HFFc6 (cell line): ENCODE results near the gene CRTC3. TPM values are rescaled to one million over a fixed set of nuclear protein-coding genes. Genes with fewer than 3 reads are reported as not detected.
"Not testable (repeated sequence)": the region's sequence is repeated elsewhere in the genome, so short reads cannot be mapped to it uniquely, and the experiment has no call there.

Experiments
- DNase-seq: peaks from one replicate; pipeline ENCODE4 v3.0.0-alpha.2; 2018
- H3K27ac Mint-ChIP-seq: 2 replicates; pipeline ENCODE4 v1.8.0; 2020; ENCODE audit warnings: mild to moderate bottlenecking, mixed read lengths
- H3K27me3 Mint-ChIP-seq: 2 replicates; pipeline ENCODE4 v1.8.0; 2021; ENCODE audit warnings: mild to moderate bottlenecking, moderate library complexity, mixed read lengths; ENCODE audit not compliant: insufficient read depth
- H3K36me3 Mint-ChIP-seq: 2 replicates; pipeline ENCODE4 v1.8.0; 2021; ENCODE audit warnings: low read depth, mixed read lengths
- H3K4me1 Mint-ChIP-seq: 2 replicates; pipeline ENCODE4 v1.8.0; 2020; ENCODE audit warnings: low read depth, mixed read lengths
- H3K4me3 Mint-ChIP-seq: 2 replicates; pipeline ENCODE4 v1.8.0; 2020; ENCODE audit warnings: mild to moderate bottlenecking, moderate library complexity, mixed read lengths
- H3K9me3 Mint-ChIP-seq: 2 replicates; pipeline ENCODE4 v1.8.0; 2020; ENCODE audit warnings: mild to moderate bottlenecking, mixed read lengths
- total RNA-seq, 6 experiments: library from RNA; stranded (reverse); fragmentation: NEBNext Ultra II Directional; extraction: Animal tissue kit (Norgen Biotek cat#: 25700); gene quantifications; 2 replicates in 1 of 6; 3 replicates in 5 of 6; pipeline ENCODE4 v1.2.3, GENCODE V29; 2021
- TF ChIP-seq, protein P1 (sequence below): fragments of 200-600 bp; sonication (generic); IDR thresholded peaks from 2 replicates; pipeline ENCODE4 v1.5.0; 2021; ENCODE audit warnings: antibody characterized with exemption, mild to moderate bottlenecking

Gene CRTC3
- total RNA-seq, 6 experiments from 2014 or later, result 21.5 to 24.3 (median 23.5) TPM

DNA sequence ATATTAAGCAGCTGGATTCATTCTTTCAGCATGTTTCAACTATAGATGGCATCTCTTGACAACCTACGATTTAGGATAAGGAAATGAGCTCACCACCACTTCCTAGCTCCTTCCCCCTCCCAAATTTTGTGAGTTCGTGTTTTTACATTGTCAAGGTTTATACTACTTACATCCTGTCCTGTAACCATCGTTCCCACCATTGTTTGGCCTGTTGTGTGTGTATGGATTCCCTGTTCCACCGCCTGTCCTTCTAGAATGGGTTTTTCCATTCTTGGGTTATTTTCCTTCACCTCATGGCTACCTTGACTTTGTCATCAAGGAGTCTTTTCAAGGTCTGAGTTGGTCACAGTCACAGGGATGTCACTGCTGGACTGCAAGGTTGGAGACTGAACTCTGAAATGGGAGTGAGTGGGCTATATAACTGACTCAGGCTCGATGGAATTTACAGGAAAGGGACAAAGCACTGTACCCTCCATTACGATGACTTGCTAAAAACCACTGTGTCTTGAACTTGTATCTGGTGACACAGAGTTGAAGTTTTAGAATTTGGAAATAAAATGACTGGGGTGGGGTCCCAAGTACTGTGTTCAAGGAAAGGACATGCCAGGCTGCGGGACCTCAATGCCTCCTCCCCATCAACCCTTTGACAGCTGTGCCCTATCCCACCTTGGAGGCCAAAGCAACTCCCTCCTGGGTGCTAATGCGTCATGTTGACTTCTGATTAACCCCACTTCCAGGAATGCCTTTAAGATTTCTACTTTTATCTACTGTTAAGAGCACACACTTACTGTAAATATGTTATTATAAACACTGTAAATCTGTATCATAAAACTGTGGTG lies 120.6 kb downstream of the CRTC3 start:
- Mint-ChIP-seq H3K4me1 (peaks cover 25% of the 10 kb centered on the region), H3K9me3 (no peaks in the 10 kb centered on the region), H3K27me3 (peaks cover 2% of the 10 kb centered on the region; the same call in 1 of the 2 replicates), H3K36me3 (no peaks in the 10 kb centered on the region), H3K27ac (peak overlapping the region; percentile 77), H3K4me3 (peak overlapping the region; percentile 41; the same call in 1 of the 2 replicates)
- TF ChIP-seq, protein P1, sequence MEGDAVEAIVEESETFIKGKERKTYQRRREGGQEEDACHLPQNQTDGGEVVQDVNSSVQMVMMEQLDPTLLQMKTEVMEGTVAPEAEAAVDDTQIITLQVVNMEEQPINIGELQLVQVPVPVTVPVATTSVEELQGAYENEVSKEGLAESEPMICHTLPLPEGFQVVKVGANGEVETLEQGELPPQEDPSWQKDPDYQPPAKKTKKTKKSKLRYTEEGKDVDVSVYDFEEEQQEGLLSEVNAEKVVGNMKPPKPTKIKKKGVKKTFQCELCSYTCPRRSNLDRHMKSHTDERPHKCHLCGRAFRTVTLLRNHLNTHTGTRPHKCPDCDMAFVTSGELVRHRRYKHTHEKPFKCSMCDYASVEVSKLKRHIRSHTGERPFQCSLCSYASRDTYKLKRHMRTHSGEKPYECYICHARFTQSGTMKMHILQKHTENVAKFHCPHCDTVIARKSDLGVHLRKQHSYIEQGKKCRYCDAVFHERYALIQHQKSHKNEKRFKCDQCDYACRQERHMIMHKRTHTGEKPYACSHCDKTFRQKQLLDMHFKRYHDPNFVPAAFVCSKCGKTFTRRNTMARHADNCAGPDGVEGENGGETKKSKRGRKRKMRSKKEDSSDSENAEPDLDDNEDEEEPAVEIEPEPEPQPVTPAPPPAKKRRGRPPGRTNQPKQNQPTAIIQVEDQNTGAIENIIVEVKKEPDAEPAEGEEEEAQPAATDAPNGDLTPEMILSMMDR, result no peak
- DNase-seq, result peak; percentile 15

DNA sequence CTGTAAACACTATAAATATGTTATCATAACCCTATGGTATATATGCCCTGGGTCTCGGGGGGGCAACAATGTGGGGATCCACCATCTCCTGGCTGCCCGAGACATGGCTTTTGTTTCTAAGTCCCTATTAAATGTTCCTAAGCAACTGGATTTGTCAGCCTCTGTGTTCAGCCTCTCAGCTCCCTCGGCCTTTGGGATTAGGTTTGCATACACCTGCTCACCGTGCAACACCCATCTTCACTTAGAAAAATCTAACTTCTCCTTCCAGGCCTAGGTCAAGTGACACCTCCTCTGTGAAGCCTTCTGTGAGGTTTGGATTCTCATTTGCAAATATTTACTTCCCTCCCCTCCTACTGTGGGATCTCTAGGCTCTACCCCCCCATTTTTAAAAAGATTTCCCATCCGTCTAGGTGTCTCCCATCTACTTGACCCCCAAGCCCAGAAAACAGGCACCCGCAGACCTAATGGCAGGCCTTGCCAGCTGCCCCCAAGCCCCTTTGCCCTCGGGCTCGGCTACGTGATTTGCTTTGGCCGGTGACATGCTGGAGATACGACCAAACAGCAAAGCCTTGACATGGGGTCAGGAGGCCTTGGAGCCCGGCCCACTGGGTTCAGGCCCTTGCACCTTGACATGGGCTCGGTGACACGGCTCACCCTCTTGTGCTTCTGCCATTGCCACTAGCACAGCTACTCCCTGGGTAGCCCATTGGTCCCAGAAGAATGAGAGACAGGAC lies 121.4 kb downstream of the CRTC3 start:
- TF ChIP-seq, protein P1, result no peak
- Mint-ChIP-seq H3K27me3 (peaks cover 6% of the 10 kb centered on the region), H3K4me3 (no peak overlapping the region), H3K27ac (no peak overlapping the region), H3K36me3 (no peaks in the 10 kb centered on the region), H3K4me1 (peaks cover 25% of the 10 kb centered on the region), H3K9me3 (no peaks in the 10 kb centered on the region)
- DNase-seq, result no peak

DNA sequence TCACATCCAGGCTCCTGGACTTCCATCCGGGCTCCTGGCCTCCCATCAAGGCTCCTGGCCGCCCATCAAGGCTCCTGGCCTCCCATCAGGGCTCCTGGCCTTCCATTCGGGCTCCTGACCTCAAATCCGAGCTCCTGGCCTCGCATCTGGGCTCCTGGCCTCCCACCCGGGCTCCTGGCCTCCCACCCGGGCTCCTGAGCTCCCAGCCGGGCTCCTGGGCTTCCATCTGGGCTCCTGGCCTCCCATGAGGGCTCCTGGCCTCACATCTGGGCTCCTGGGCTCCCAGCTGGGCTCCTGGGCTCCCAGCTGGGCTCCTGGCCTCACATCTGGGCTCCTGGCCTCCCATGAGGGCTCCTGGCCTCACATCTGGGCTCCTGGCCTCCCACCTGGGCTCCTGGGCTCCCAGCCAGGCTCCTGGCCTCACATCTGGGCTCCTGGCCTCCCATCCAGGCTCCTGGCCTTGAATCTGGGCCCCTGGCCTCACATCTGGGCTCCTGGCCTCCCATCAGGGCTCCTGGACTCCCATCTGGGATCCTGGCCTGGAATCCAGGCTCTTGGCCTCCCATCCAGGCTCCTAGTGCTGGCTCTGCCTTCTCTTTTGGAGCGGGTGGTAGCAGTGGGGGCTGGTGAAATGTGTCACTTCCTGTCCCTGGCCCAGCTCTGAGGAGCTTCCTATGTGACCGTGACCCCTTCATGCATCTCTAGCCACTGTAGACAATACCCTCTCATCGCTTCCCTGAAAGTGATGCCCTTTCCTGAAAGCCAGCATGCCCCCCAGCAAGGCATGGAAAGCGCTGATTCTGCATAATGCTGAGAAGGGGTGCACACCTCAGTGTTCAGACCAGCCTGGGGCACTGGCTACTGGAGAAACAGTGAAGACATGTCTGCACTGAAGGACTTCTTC lies 124.8 kb downstream of the CRTC3 start:
- peaks cover 10% of the 10 kb centered on the region for H3K27me3 Mint-ChIP-seq
- H3K27ac Mint-ChIP-seq, result no peak overlapping the region
- H3K4me1 Mint-ChIP-seq, result peaks cover 16% of the 10 kb centered on the region
- TF ChIP-seq, protein P1, result no peak
- no peaks in the 10 kb centered on the region for H3K36me3 Mint-ChIP-seq
- no peak for DNase-seq
- H3K4me3 Mint-ChIP-seq, result no peak overlapping the region
- H3K9me3 Mint-ChIP-seq, result no peaks in the 10 kb centered on the region

DNA sequence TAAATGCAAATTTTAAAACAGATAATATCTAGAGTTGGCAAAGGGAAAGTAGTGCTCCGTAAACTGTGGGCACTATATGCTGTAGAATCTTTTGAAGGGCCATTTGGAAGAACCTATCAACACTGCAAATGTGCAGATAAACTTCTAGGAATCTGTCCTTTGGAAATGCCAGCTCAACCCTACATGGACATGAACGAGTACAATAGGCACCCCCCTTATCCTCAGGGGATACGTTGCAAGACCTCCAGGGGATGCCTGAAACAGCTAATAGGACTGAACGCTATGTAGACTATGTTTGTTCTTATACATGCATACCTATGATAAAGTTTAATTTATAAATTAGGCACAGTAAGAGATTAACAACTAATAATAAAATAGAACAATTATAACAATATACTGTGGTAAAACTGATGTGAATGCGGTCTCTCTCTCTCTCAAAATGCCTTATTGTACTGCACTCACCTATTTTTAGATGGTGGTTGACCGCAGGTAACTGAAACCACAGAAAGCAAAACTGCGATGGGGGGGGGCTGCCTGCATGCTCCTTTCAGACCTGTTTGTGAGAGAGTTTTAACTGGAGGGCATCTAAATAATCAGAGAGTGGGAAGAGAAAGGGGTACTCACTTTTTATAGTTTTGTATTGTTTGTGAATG lies 127.9 kb downstream of the CRTC3 start:
- H3K4me1 Mint-ChIP-seq, result peaks cover 33% of the 10 kb centered on the region
- not testable (repeated sequence) for H3K9me3 Mint-ChIP-seq, H3K36me3 Mint-ChIP-seq, DNase-seq, H3K27me3 Mint-ChIP-seq, H3K27ac Mint-ChIP-seq, H3K4me3 Mint-ChIP-seq

DNA sequence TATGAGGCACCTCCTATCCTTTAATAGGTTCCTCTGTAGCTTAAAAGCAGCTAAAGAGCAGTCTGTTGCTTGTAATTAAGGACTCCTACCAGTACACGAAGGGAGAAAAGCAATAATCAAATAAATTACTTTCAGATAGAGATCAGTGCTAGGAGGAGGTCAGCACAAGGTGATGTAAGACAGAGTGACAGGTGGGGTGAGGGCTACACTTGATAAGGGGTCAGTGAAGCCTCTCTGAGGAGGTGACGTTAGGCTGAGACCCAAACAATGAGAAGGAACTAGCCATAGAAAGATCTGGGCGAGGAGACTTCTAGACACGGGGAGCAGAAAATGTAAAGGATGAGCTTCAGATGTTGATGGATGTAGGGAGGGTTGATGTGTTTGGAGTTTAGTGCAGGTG lies 129.8 kb downstream of the CRTC3 start:
- H3K27me3 Mint-ChIP-seq, result peaks cover 10% of the 10 kb centered on the region
- H3K4me3 Mint-ChIP-seq, result no peak overlapping the region
- DNase-seq, result no peak
- peaks cover 8% of the 10 kb centered on the region for H3K36me3 Mint-ChIP-seq
- H3K27ac Mint-ChIP-seq, result no peak overlapping the region; the same call in 1 of the 2 replicates
- peaks cover 36% of the 10 kb centered on the region for H3K4me1 Mint-ChIP-seq
- TF ChIP-seq, protein P1, result no peak
- H3K9me3 Mint-ChIP-seq, result no peaks in the 10 kb centered on the region
